HCT116 (cell line): Measurements from ENCODE around the gene CACNB2. TPM values are rescaled to one million over a fixed set of nuclear protein-coding genes. Genes with fewer than 3 reads are reported as not detected.

Experiments used
- ATAC-seq: fragments of 200-7000 bp; cut with Tn5 transposase; 2 replicates; pipeline ENCODE4 v1.9.1; 2020; ENCODE audit warnings: mild to moderate bottlenecking, moderate library complexity
- BruUV-seq: library from RNA; stranded (reverse); fragments of 400-500 nt; replicated peaks from 2 replicates; lab custom pipeline; 2021; lab: Mats Ljungman, UMichigan
- CTCF ChIA-PET: fragments of 300-600 bp; sonication (Branson Sonifier 250); formaldehyde crosslinking; loops from one replicate; lab custom pipeline; 2021; ENCODE audit warnings: antibody characterized with exemption; lab: Charles Lee
- POLR2A ChIA-PET: fragments of 300-600, 350-600 bp; sonication (Branson Sonifier 250); formaldehyde crosslinking; loops from one replicate; lab custom pipeline; 2021; ENCODE audit warnings: antibody characterized with exemption; lab: Charles Lee
- RAD21 ChIA-PET, 2 experiments: fragments of 300-600 bp; sonication (Branson Sonifier 250); formaldehyde crosslinking; loops; one replicate each; lab custom pipeline; 2023; ENCODE audit warnings: low total read pairs in 2 of 2; ENCODE audit not compliant: uncharacterized antibody in 2 of 2, unreplicated experiment in 2 of 2, low non-redundant PET in 1 of 2; lab: Charles Lee
- DNase-seq: peaks from one replicate; pipeline ENCODE4 v3.0.0-alpha.2; 2010; ENCODE audit warnings: low read depth, low spot score
- H2AFZ ChIP-seq: fragments of 200-600 bp; shearing (Covaris generic), sonication (generic); 2 replicates; pipeline ENCODE4 v1.6.1; 2017; ENCODE audit warnings: low read depth, mixed run types, mixed read lengths, antibody characterized with exemption, low read length; ENCODE audit not compliant: poor library complexity, severe bottlenecking
- H3K27ac ChIP-seq: 2 replicates; pipeline ENCODE4 v1.5.1; 2012; ENCODE audit warnings: low read depth, low read length
- H3K27me3 ChIP-seq: fragments of 200-600 bp; sonication (generic); 2 replicates; pipeline ENCODE4 v1.6.1; 2016; ENCODE audit warnings: mixed run types, low read length, mixed read lengths; ENCODE audit not compliant: insufficient read depth
- H3K36me3 ChIP-seq, 2 experiments: fragments of 200-500 bp in 1 of 2; fragments of 200-600 bp in 1 of 2; sonication (Bioruptor generic) in 1 of 2; sonication (generic) in 1 of 2; 2 replicates each; pipeline versions ENCODE4 v1.5.1 to v1.6.1; 2014 to 2016; ENCODE audit warnings: low read length in 2 of 2, inconsistent platforms in 1 of 2, mixed read lengths in 1 of 2, mixed run types in 1 of 2; ENCODE audit not compliant: insufficient read depth in 2 of 2, control insufficient read depth in 1 of 2
- H3K4me1 ChIP-seq, 2 experiments: fragments of 200-600 bp in 1 of 2; sonication (generic) in 1 of 2; 2 replicates each; pipeline versions ENCODE4 v1.5.1 to v1.6.1; 2012 to 2017; ENCODE audit warnings: low read length in 2 of 2, inconsistent platforms in 1 of 2, mild to moderate bottlenecking in 1 of 2, mixed read lengths in 1 of 2, mixed run types in 1 of 2, moderate library complexity in 1 of 2; ENCODE audit not compliant: insufficient read depth in 2 of 2, control insufficient read depth in 1 of 2
- H3K4me2 ChIP-seq: fragments of 200-600 bp; sonication (generic); 2 replicates; pipeline ENCODE4 v1.6.1; 2017; ENCODE audit warnings: mixed run types, low read length, mixed read lengths
- H3K4me3 ChIP-seq, 2 experiments: fragments of 200-600 bp in 1 of 2; sonication (generic) in 1 of 2; replicated peaks in 1 of 2; 2 replicates each; pipeline ENCODE4 v1.5.1; 2011 to 2016; ENCODE audit warnings: low read length in 2 of 2, control low read depth in 1 of 2, low read depth in 1 of 2, mild to moderate bottlenecking in 1 of 2, mixed read lengths in 1 of 2, mixed run types in 1 of 2
- H3K79me2 ChIP-seq: fragments of 200-600 bp; sonication (generic); 2 replicates; pipeline ENCODE4 v1.6.1; 2017; ENCODE audit warnings: mild to moderate bottlenecking, mixed run types, low read length, moderate library complexity, mixed read lengths; ENCODE audit not compliant: insufficient read depth
- H3K9ac ChIP-seq: fragments of 200-600 bp; sonication (generic); 2 replicates; pipeline ENCODE4 v1.6.1; 2016; ENCODE audit warnings: low read length, mixed read lengths
- H3K9me2 ChIP-seq: fragments of 200-600 bp; sonication (generic), shearing (Covaris generic); 2 replicates; pipeline ENCODE4 v1.6.1; 2017; ENCODE audit warnings: mixed run types, mild to moderate bottlenecking, moderate library complexity; ENCODE audit not compliant: insufficient read depth
- H3K9me3 ChIP-seq, 2 experiments: fragments of 200-500 bp in 1 of 2; fragments of 200-600 bp in 1 of 2; sonication (Bioruptor generic) in 1 of 2; sonication (generic) in 1 of 2; 2 replicates each; pipeline ENCODE4 v1.6.1; 2014 to 2017; ENCODE audit warnings: low read length in 2 of 2, mixed read lengths in 2 of 2, inconsistent platforms in 1 of 2, low read depth in 1 of 2, mild to moderate bottlenecking in 1 of 2, mixed run types in 1 of 2, moderate library complexity in 1 of 2; ENCODE audit not compliant: control insufficient read depth in 1 of 2, insufficient read depth in 1 of 2
- H4K20me1 ChIP-seq: fragments of 200-600 bp; sonication (generic), shearing (Covaris generic); 2 replicates; pipeline ENCODE4 v1.6.1; 2017; ENCODE audit warnings: mixed run types, mild to moderate bottlenecking, moderate library complexity; ENCODE audit not compliant: insufficient read depth
- ATF3 ChIP-seq: IDR thresholded peaks from 2 replicates; pipeline ENCODE4 v1.6.1; 2012
- CBX3 ChIP-seq: IDR thresholded peaks from 2 replicates; pipeline ENCODE4 v1.6.1; 2012; ENCODE audit warnings: low read depth
- CEBPB ChIP-seq: IDR thresholded peaks from 2 replicates; pipeline ENCODE4 v1.6.1; 2012; ENCODE audit warnings: low read depth
- CTCF ChIP-seq, 3 experiments: fragments of 200-600 bp in 1 of 3; sonication (generic) in 1 of 3; IDR thresholded peaks in 2 of 3; conservative IDR thresholded peaks in 1 of 3; 2 replicates each; pipeline ENCODE4 v1.5.1; 2012 to 2017; ENCODE audit warnings: low read depth in 2 of 3, low read length in 2 of 3, antibody characterized with exemption in 1 of 3, borderline replicate concordance in 1 of 3, control low read depth in 1 of 3, mild to moderate bottlenecking in 1 of 3, mixed read lengths in 1 of 3, mixed run types in 1 of 3, moderate library complexity in 1 of 3; ENCODE audit not compliant: insufficient read depth in 1 of 3
- EGR1 ChIP-seq: IDR thresholded peaks from 2 replicates; pipeline ENCODE4 v1.6.1; 2012; ENCODE audit warnings: low read depth
- ELF1 ChIP-seq: IDR thresholded peaks from 2 replicates; pipeline ENCODE4 v1.6.1; 2012; ENCODE audit warnings: low read depth, borderline replicate concordance
- EZH2phosphoT487 ChIP-seq: fragments of 200-600 bp; IDR thresholded peaks from 2 replicates; pipeline ENCODE4 v1.6.1; 2018; ENCODE audit warnings: antibody characterized with exemption, borderline replicate concordance
- FOSL1 ChIP-seq: IDR thresholded peaks from 2 replicates; pipeline ENCODE4 v1.6.1; 2012; ENCODE audit warnings: low read depth
- MAX ChIP-seq: IDR thresholded peaks from 2 replicates; pipeline ENCODE4 v1.6.1; 2012
- RAD21 ChIP-seq: IDR thresholded peaks from 2 replicates; pipeline ENCODE4 v1.6.1; 2012; ENCODE audit warnings: low read depth, mild to moderate bottlenecking
- SIN3A ChIP-seq: IDR thresholded peaks from 2 replicates; pipeline ENCODE4 v1.6.1; 2012; ENCODE audit warnings: low read depth
- SP1 ChIP-seq: IDR thresholded peaks from 2 replicates; pipeline ENCODE4 v1.6.1; 2012; ENCODE audit warnings: low read depth
- YY1 ChIP-seq: IDR thresholded peaks from 2 replicates; pipeline ENCODE4 v1.6.1; 2011; ENCODE audit warnings: low read length, low read depth, moderate library complexity, mild to moderate bottlenecking; ENCODE audit not compliant: insufficient replicate concordance; ENCODE audit errors: extremely low read depth
- ZFX ChIP-seq: fragments of 450-650 bp; IDR thresholded peaks from 2 replicates; pipeline ENCODE4 v1.6.1; 2017
- intact Hi-C: fragments of 100-400 bp; cut with micrococcal nuclease; formaldehyde crosslinking; loops from 2 replicates; pipeline ENCODE4 v1.10.0; 2022
- total RNA-seq: library from RNA; stranded (reverse); gene quantifications from one replicate; pipeline ENCODE4 v1.2.1, GENCODE V29; 2021; ENCODE audit not compliant: unreplicated experiment

CACNB2 gene
- total RNA-seq, 1 experiment from 2014 or later: 0.71 TPM

GRCh38 chr10:18252086-18252485, 111.9 kb downstream of the CACNB2 start:
- intact Hi-C loops: no loop called here
- TF ChIP-seq FOSL1 (no peak), SIN3A (no peak), ZFX (no peak), ATF3 (no peak), YY1 (no peak), EGR1 (no peak), RAD21 (no peak), CBX3 (no peak), MAX (no peak)
- DNase-seq (no peak), ATAC-seq (no peak)
- H3K9me2 ChIP-seq: no peaks in the 10 kb centered on the region
- ChIA-PET CTCF (no interaction called here), POLR2A (no interaction called here), RAD21 (no interaction called here)
- no peak overlapping the region for H2AFZ ChIP-seq
- H4K20me1 ChIP-seq: no peaks in the 10 kb centered on the region
- H3K9ac ChIP-seq: no peak overlapping the region
- BruUV-seq: no TSS peak
- H3K4me2 ChIP-seq: no peak overlapping the region
- no peaks in the 10 kb centered on the region for H3K36me3 ChIP-seq
- H3K27ac ChIP-seq: no peak overlapping the region
- no peaks in the 10 kb centered on the region for H3K4me1 ChIP-seq
- H3K4me3 ChIP-seq: no peak overlapping the region
- H3K79me2 ChIP-seq: no peaks in the 10 kb centered on the region
- peaks cover 19% of the 10 kb centered on the region; the same call in 1 of the 2 replicates for H3K27me3 ChIP-seq
- no peaks in the 10 kb centered on the region for H3K9me3 ChIP-seq

GRCh38 chr10:18254086-18254485, 113.9 kb downstream of the CACNB2 start:
- ATAC-seq: no peak
- CTCF ChIA-PET: no interaction called here
- BruUV-seq: no TSS peak

More at GRCh38 chr10:18254086-18254485, 113.9 kb downstream of the CACNB2 start:
- no peak for DNase-seq
- Histone ChIP-seq H3K27ac (no peak overlapping the region), H3K4me1 (no peaks in the 10 kb centered on the region), H3K9me2 (no peaks in the 10 kb centered on the region), H4K20me1 (no peaks in the 10 kb centered on the region), H3K27me3 (peaks cover 11% of the 10 kb centered on the region; the same call in 1 of the 2 replicates), H3K4me2 (no peak overlapping the region), H3K36me3 (no peaks in the 10 kb centered on the region), H2AFZ (no peak overlapping the region), H3K9me3 (no peaks in the 10 kb centered on the region), H3K4me3 (no peak overlapping the region), H3K9ac (no peak overlapping the region), H3K79me2 (no peaks in the 10 kb centered on the region)
- intact Hi-C loops: no loop called here
- POLR2A ChIA-PET: no interaction called here
- TF ChIP-seq RAD21: no peak
- no peak for TF ChIP-seq SP1
- no peak for TF ChIP-seq EGR1
- TF ChIP-seq CTCF (IDR thresholded peaks at IDR 0.05 in 2 of 3, conservative IDR thresholded peaks at IDR 0.05 in 1 of 3; ENCODE audit: borderline replicate concordance in 1 of 3, insufficient read depth in 1 of 3, low read depth in 2 of 3, low read length in 2 of 3): no peak
- TF ChIP-seq EZH2phosphoT487: no peak
- no peak for TF ChIP-seq ELF1
- no peak for TF ChIP-seq CBX3
- TF ChIP-seq FOSL1: no peak
- no peak for TF ChIP-seq CEBPB
- RAD21 ChIA-PET: no interaction called here
